Stomach (tissue), 4 donors: Measurements from ENCODE around the gene SLC15A3.

Experiments
- EP300 ChIP-seq: sonication (generic); formaldehyde crosslinking; IDR thresholded peaks from one replicate; pipeline ENCODE4 v1.6.1; 2017; ENCODE audit warnings: antibody characterized with exemption
- POLR2A ChIP-seq, 4 donors: fragments of 450-650 bp; IDR thresholded peaks; one replicate each; pipeline ENCODE4 v1.6.1; 2016; ENCODE audit warnings: antibody characterized with exemption in 4 of 4, control low read depth in 2 of 4, mild to moderate bottlenecking in 1 of 4, moderate library complexity in 1 of 4
- POLR2AphosphoS5 ChIP-seq, 3 donors: sonication (generic); formaldehyde crosslinking; IDR thresholded peaks; one replicate each; pipeline ENCODE4 v1.6.1; 2016; ENCODE audit warnings: antibody characterized with exemption in 3 of 3
- TF ChIP-seq, protein P1 (sequence below), 7 experiments: fragments of 450-650 bp in 4 of 7; fragments of 200-600 bp in 3 of 7; sonication (generic) in 3 of 7; IDR thresholded peaks; one replicate each; pipeline ENCODE4 v1.5.1; 2016 to 2019; ENCODE audit warnings: antibody characterized with exemption in 7 of 7, control low read depth in 2 of 7, mild to moderate bottlenecking in 1 of 7

GRCh38 chr11:60959431-60959830, 7.5 kb upstream of the SLC15A3 start:
- TF ChIP-seq, protein P1, sequence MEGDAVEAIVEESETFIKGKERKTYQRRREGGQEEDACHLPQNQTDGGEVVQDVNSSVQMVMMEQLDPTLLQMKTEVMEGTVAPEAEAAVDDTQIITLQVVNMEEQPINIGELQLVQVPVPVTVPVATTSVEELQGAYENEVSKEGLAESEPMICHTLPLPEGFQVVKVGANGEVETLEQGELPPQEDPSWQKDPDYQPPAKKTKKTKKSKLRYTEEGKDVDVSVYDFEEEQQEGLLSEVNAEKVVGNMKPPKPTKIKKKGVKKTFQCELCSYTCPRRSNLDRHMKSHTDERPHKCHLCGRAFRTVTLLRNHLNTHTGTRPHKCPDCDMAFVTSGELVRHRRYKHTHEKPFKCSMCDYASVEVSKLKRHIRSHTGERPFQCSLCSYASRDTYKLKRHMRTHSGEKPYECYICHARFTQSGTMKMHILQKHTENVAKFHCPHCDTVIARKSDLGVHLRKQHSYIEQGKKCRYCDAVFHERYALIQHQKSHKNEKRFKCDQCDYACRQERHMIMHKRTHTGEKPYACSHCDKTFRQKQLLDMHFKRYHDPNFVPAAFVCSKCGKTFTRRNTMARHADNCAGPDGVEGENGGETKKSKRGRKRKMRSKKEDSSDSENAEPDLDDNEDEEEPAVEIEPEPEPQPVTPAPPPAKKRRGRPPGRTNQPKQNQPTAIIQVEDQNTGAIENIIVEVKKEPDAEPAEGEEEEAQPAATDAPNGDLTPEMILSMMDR (IDR thresholded peaks at IDR 0.05) = no peak
- TF ChIP-seq POLR2A (IDR thresholded peaks at IDR 0.05) (no peak), POLR2AphosphoS5 (IDR thresholded peaks at IDR 0.05) (no peak), EP300 (no peak)
